IMR-90 (cell line): ENCODE data around the gene PRC1. TPM values are rescaled to one million over a fixed set of nuclear protein-coding genes. Genes with fewer than 3 reads are reported as not detected.
A peak's percentile ranks its signal among the peaks of the same experiment; 100 is the strongest.

Experiments used
- ATAC-seq: fragments of 200-7000 bp; cut with Tn5 transposase; 2 replicates; pipeline ENCODE4 v1.9.1; 2020; ENCODE audit warnings: low read depth, mild to moderate bottlenecking, moderate library complexity
- BruUV-seq: library from RNA; stranded (reverse); fragments of 400-500 nt; replicated peaks from 2 replicates; lab custom pipeline; 2021; lab: Mats Ljungman, UMichigan
- CTCF ChIA-PET: fragments of 300-600 bp; formaldehyde crosslinking; extraction: SDS; loops from one replicate; lab custom pipeline; 2021; ENCODE audit warnings: antibody characterized with exemption; lab: Yijun Ruan, JAX
- POLR2A ChIA-PET: fragments of 300-600 bp; sonication (Branson Sonifier 250); formaldehyde crosslinking; loops from one replicate; lab custom pipeline; 2022; ENCODE audit warnings: antibody characterized with exemption; ENCODE audit not compliant: unreplicated experiment; lab: Charles Lee
- DNase-seq: peaks from one replicate; pipeline ENCODE4 v3.0.0; 2013
- H2AFZ ChIP-seq: replicated peaks from 2 replicates; pipeline ENCODE3; 2013; ENCODE audit warnings: low read length, mild to moderate bottlenecking; ENCODE audit not compliant: poor library complexity
- H2AK5ac ChIP-seq: 2 replicates; pipeline ENCODE4 v1.6.1; 2013; ENCODE audit warnings: low read depth, low read length, inconsistent platforms
- H2AK9ac ChIP-seq: replicated peaks from 2 replicates; pipeline ENCODE3; 2013; ENCODE audit warnings: mild to moderate bottlenecking, low read depth, low read length, moderate library complexity; ENCODE audit not compliant: poor library complexity
- H2BK120ac ChIP-seq: 2 replicates; pipeline ENCODE4 v1.6.1; 2013; ENCODE audit warnings: low read depth, low read length, inconsistent platforms
- H2BK15ac ChIP-seq: 3 replicates; pipeline ENCODE4 v1.6.1; 2013; ENCODE audit warnings: low read depth, low read length, inconsistent platforms
- H2BK20ac ChIP-seq: 2 replicates; pipeline ENCODE4 v1.6.1; 2013; ENCODE audit warnings: low read depth, mild to moderate bottlenecking, inconsistent platforms, low read length, moderate library complexity
- H2BK5ac ChIP-seq: 2 replicates; pipeline ENCODE4 v1.6.1; 2013; ENCODE audit warnings: mild to moderate bottlenecking, low read depth, low read length, inconsistent platforms; ENCODE audit not compliant: poor library complexity, severe bottlenecking
- H3K14ac ChIP-seq: replicated peaks from 2 replicates; pipeline ENCODE4 v1.6.1; 2013; ENCODE audit warnings: low read depth, low read length, inconsistent platforms
- H3K18ac ChIP-seq: 2 replicates; pipeline ENCODE4 v1.6.1; 2013; ENCODE audit warnings: low read depth, low read length, control low read depth
- H3K23ac ChIP-seq: 2 replicates; pipeline ENCODE4 v1.6.1; 2013; ENCODE audit warnings: low read depth, low read length, inconsistent platforms
- H3K27ac ChIP-seq: 2 replicates; pipeline ENCODE4 v1.5.1; 2013; ENCODE audit warnings: mild to moderate bottlenecking, control low read depth, low read length; ENCODE audit not compliant: insufficient read depth
- H3K27me3 ChIP-seq: 2 replicates; pipeline ENCODE4 v1.6.1; 2013; ENCODE audit warnings: low read length; ENCODE audit not compliant: control insufficient read depth, insufficient read depth
- H3K36me3 ChIP-seq: 2 replicates; pipeline ENCODE4 v1.6.1; 2013; ENCODE audit warnings: low read length, mixed read lengths; ENCODE audit not compliant: control insufficient read depth, insufficient read depth
- H3K4ac ChIP-seq: 2 replicates; pipeline ENCODE4 v1.6.1; 2013; ENCODE audit warnings: low read depth, low read length, inconsistent platforms
- H3K4me1 ChIP-seq: 2 replicates; pipeline ENCODE4 v1.6.1; 2013; ENCODE audit warnings: low read length, mixed read lengths; ENCODE audit not compliant: control insufficient read depth, insufficient read depth
- H3K4me2 ChIP-seq: 2 replicates; pipeline ENCODE4 v1.6.1; 2013; ENCODE audit warnings: low read depth, mild to moderate bottlenecking, control low read depth, low read length, moderate library complexity
- H3K4me3 ChIP-seq: 2 replicates; pipeline ENCODE4 v1.5.1; 2013; ENCODE audit warnings: low read depth, mild to moderate bottlenecking, control low read depth, low read length, moderate library complexity; ENCODE audit not compliant: insufficient read depth
- H3K56ac ChIP-seq: 2 replicates; pipeline ENCODE4 v1.6.1; 2013; ENCODE audit warnings: low read length, inconsistent platforms; ENCODE audit not compliant: insufficient read depth; ENCODE audit errors: extremely low read depth
- H3K79me1 ChIP-seq, 2 experiments: 2 replicates each; pipeline ENCODE4 v1.6.1; 2013; ENCODE audit warnings: low read length in 2 of 2, inconsistent platforms in 1 of 2, low read depth in 1 of 2
- H3K9ac ChIP-seq: 2 replicates; pipeline ENCODE4 v1.6.1; 2013; ENCODE audit warnings: low read depth, low read length, control low read depth
- H3K9me1 ChIP-seq: 2 replicates; pipeline ENCODE4 v1.6.1; 2013; ENCODE audit warnings: low read length, inconsistent platforms; ENCODE audit not compliant: insufficient read depth
- H3K9me3 ChIP-seq: 2 replicates; pipeline ENCODE4 v1.6.1; 2013; ENCODE audit warnings: low read length; ENCODE audit not compliant: control insufficient read depth, insufficient read depth
- H4K20me1 ChIP-seq: 2 replicates; pipeline ENCODE4 v1.6.1; 2013; ENCODE audit warnings: low read length, inconsistent platforms; ENCODE audit not compliant: insufficient read depth
- H4K5ac ChIP-seq: 2 replicates; pipeline ENCODE4 v1.6.1; 2013; ENCODE audit warnings: mild to moderate bottlenecking, low read depth, low read length, control low read depth
- H4K8ac ChIP-seq, 2 experiments: 2 replicates each; pipeline ENCODE4 v1.6.1; 2013; ENCODE audit warnings: low read depth in 2 of 2, low read length in 2 of 2, control low read depth in 1 of 2, inconsistent platforms in 1 of 2
- H4K91ac ChIP-seq: 2 replicates; pipeline ENCODE4 v1.6.1; 2013; ENCODE audit warnings: low read depth, low read length, inconsistent platforms; ENCODE audit not compliant: insufficient read depth
- BHLHE40 ChIP-seq: fragments of 150-350 bp; IDR thresholded peaks from 2 replicates; pipeline ENCODE4 v1.6.1; 2016; ENCODE audit warnings: mild to moderate bottlenecking, low read depth, low read length
- CHD1 ChIP-seq: IDR thresholded peaks from 2 replicates; pipeline ENCODE4 v1.6.1; 2012; ENCODE audit warnings: low read depth, low read length, improper control_type of control experiment
- MAFK ChIP-seq: IDR thresholded peaks from 2 replicates; pipeline ENCODE4 v1.6.1; 2012; ENCODE audit warnings: low read depth, low read length, improper control_type of control experiment
- RAD21 ChIP-seq: IDR thresholded peaks from 2 replicates; pipeline ENCODE4 v1.6.1; 2012; ENCODE audit warnings: low read length, improper control_type of control experiment
- RCOR1 ChIP-seq: IDR thresholded peaks from 2 replicates; pipeline ENCODE4 v1.6.1; 2012; ENCODE audit warnings: mild to moderate bottlenecking, low read length, improper control_type of control experiment; ENCODE audit not compliant: insufficient replicate concordance
- SMC3 ChIP-seq: fragments of 150-350 bp; IDR thresholded peaks from 2 replicates; pipeline ENCODE4 v1.6.1; 2016; ENCODE audit warnings: low read depth, mild to moderate bottlenecking, antibody characterized with exemption, low read length, moderate library complexity
- WGBS, 2 experiments: methylation state at CpG; one replicate each; pipeline versions ENCODE4 v1.1.5 to v1.1.7; 2013; ENCODE audit warnings: missing lambda C conversion rate in 2 of 2; ENCODE audit not compliant: insufficient read length in 1 of 2; ENCODE audit errors: extremely low coverage in 2 of 2; 5-methylcytosine and 5-hydroxymethylcytosine counted together
- dilution Hi-C: fragments of 300-500 bp; cut with HindIII; formaldehyde crosslinking; loops from one replicate; pipeline ENCODE4 v1.14.3; 2018; ENCODE audit warnings: low sequenced_read_pairs; ENCODE audit not compliant: unreplicated experiment
- in situ Hi-C: fragments of 300-500 bp; cut with MboI; formaldehyde crosslinking; loops from 3 replicates; pipeline ENCODE4 v1.14.3; 2019; ENCODE audit warnings: low sequenced_read_pairs, inconsistent platforms, mixed read lengths
- intact Hi-C: fragments of 100-400 bp; cut with micrococcal nuclease; formaldehyde crosslinking; loops from 2 replicates; pipeline ENCODE4 v1.10.0; 2022
- polyA plus RNA-seq, 3 experiments: library from polyadenylated mRNA; depleted of rRNA; stranded (reverse); fragments of >200 nt; gene quantifications; 2 replicates each; pipeline ENCODE4 v1.2.3, GENCODE V29; 2012; ENCODE audit warnings: low replicate concordance in 1 of 3
- total RNA-seq: library from RNA; depleted of rRNA; stranded (reverse); fragments of >200 nt; gene quantifications from 2 replicates; pipeline ENCODE4 v1.2.3, GENCODE V29; 2012

PRC1 gene
- total and polyA plus RNA-seq, 2 of the 4 experiments (the other 2 are of a cell fraction): 131 to 148 TPM

GRCh38 chr15:90959894-90960293 lies 34.4 kb downstream of the PRC1 start:
- no TSS peak for BruUV-seq
- H2BK5ac ChIP-seq: no peak overlapping the region
- no peak overlapping the region for H3K18ac ChIP-seq
- no peaks in the 10 kb centered on the region; the same call in 1 of the 2 replicates for H4K20me1 ChIP-seq
- H3K56ac ChIP-seq: no peak overlapping the region
- no peak overlapping the region for H3K4me3 ChIP-seq
- ATAC-seq (no peak), DNase-seq (peak; percentile 18)
- no peak overlapping the region for H2BK15ac ChIP-seq
- H4K8ac ChIP-seq: no peak overlapping the region
- peaks cover 6% of the 10 kb centered on the region for H3K4me1 ChIP-seq
- H3K14ac ChIP-seq: no peak overlapping the region
- peaks cover 20% of the 10 kb centered on the region for H3K36me3 ChIP-seq
- H3K4me2 ChIP-seq: no peak overlapping the region
- dilution Hi-C loops: no loop called here
- H3K9me3 ChIP-seq: no peaks in the 10 kb centered on the region
- H4K91ac ChIP-seq: no peak overlapping the region
- WGBS, 2 experiments: 87% methylated on average over 3 of the region's 5 CpGs; no CpG with 5 or more reads in 1 of the 2 experiments
- peak overlapping the region; percentile 63 for H2AK9ac ChIP-seq
- peak overlapping the region; percentile 56 for H2AFZ ChIP-seq
- H3K23ac ChIP-seq: no peak overlapping the region
- H3K4ac ChIP-seq: no peak overlapping the region
- H3K27me3 ChIP-seq: no peaks in the 10 kb centered on the region
- no peak for TF ChIP-seq RCOR1
- no peak for TF ChIP-seq CHD1
- no peak for TF ChIP-seq MAFK
- no peak for TF ChIP-seq BHLHE40
- no peak for TF ChIP-seq SMC3
- TF ChIP-seq RAD21: no peak
- no peak overlapping the region for H2AK5ac ChIP-seq
- ChIA-PET POLR2A (no interaction called here), CTCF (no interaction called here)
- in situ Hi-C loops: loop anchor here (10.0 kb wide), 1 partner anchor 315 kb away; no protein-coding TSS in a partner anchor
- intact Hi-C loops: no loop called here
- H3K27ac ChIP-seq: no peak overlapping the region
- no peak overlapping the region for H2BK120ac ChIP-seq
- H3K79me1 ChIP-seq: peaks cover 6 to 38% of the 10 kb centered on the region in 2 experiments
- H3K9ac ChIP-seq: no peak overlapping the region
- no peak overlapping the region for H4K5ac ChIP-seq
- H3K9me1 ChIP-seq: no peaks in the 10 kb centered on the region
- no peak overlapping the region for H2BK20ac ChIP-seq
